ENCODE data around the gene ZDHHC14. TPM values are rescaled to one million over a fixed set of nuclear protein-coding genes. Genes with fewer than 3 reads are reported as not detected.

Gene ZDHHC14
- total RNA-seq, 4 donors from 2014 or later = 11.4 to 20.8 (median 15.6) TPM

DNA sequence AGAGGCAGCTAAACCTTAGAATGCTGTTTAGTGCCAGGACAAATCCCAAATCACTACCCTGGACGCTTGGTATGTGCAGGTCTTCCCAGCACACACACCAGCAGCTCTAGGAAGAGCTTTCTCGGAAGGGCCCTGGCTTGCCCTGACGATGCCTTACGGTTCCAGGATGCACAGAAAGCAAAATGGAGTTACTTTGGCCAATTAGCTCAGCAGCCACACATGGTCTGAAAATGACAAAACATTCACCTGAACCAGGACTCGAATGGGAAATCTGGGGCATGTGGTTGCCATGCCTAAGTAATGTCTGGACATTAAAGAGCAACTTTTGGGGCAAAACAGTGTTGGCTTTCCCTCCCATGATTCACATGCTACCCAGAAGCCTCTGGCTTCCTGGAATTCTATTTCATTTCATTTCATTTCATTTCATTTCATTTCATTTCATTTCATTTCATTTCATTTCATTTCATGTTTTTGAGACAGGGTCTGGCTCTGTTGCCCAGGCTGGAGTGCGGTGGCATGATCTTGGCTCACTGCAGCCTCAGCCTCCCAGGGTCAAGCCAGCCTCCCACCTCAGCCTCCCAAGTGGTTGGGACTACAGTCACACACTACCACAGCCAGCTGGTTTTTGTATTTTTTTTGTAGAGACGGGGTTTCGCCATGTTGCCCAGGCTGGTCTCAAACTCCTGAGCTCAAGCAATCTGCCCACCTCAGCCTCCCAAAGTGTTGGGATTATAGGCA, 153.3 kb downstream of the ZDHHC14 start:
- no peak for DNase-seq (ENCODE audit: low spot score in 2 of 2)
- Histone ChIP-seq H3K4me1 (peaks cover 0 to 45% (median 22%) of the 10 kb centered on the region in 4 donors), H3K27me3 (no peaks in the 10 kb centered on the region), H3K27ac (no peak overlapping the region), H3K36me3 (no peaks in the 10 kb centered on the region), H3K4me3 (no peak overlapping the region), H3K9me3 (no peaks in the 10 kb centered on the region)
- TF ChIP-seq EP300 (IDR thresholded peaks at IDR 0.05) (no peak), POLR2A (IDR thresholded peaks at IDR 0.05) (no peak)
- TF ChIP-seq, protein P1, sequence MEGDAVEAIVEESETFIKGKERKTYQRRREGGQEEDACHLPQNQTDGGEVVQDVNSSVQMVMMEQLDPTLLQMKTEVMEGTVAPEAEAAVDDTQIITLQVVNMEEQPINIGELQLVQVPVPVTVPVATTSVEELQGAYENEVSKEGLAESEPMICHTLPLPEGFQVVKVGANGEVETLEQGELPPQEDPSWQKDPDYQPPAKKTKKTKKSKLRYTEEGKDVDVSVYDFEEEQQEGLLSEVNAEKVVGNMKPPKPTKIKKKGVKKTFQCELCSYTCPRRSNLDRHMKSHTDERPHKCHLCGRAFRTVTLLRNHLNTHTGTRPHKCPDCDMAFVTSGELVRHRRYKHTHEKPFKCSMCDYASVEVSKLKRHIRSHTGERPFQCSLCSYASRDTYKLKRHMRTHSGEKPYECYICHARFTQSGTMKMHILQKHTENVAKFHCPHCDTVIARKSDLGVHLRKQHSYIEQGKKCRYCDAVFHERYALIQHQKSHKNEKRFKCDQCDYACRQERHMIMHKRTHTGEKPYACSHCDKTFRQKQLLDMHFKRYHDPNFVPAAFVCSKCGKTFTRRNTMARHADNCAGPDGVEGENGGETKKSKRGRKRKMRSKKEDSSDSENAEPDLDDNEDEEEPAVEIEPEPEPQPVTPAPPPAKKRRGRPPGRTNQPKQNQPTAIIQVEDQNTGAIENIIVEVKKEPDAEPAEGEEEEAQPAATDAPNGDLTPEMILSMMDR (IDR thresholded peaks at IDR 0.05) = no peak
- WGBS, 2 donors = 96% methylated on average over 8 of the region's 8 CpGs

DNA sequence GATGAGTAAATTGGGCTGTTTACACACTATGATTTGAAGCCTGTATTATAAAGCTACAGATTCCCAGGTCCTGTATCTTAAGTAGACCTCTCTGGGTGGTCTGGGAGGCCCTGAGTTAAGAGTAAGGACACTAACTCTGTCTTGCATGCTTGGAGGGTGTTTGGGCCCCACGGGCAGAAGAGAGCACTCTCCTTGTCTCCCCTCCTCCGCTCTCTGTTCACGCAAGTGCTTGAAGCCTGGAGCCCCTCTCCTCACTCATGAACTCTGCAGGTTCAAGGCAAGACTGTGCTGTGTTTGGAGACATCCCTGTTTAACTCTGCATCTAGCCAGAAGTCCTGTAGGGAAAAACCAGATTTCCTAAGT, 154.0 kb downstream of the ZDHHC14 start:
- H3K9me3 ChIP-seq = no peaks in the 10 kb centered on the region
- H3K36me3 ChIP-seq = no peaks in the 10 kb centered on the region
- H3K4me1 ChIP-seq = peaks cover 0 to 42% (median 23%) of the 10 kb centered on the region in 4 donors
- no peak for DNase-seq (ENCODE audit: low spot score in 2 of 2)
- WGBS, 2 donors = 81 to 90% methylated on average over 3 of the region's 3 CpGs
- H3K27ac ChIP-seq = peak overlapping the region in 3 of 4 donors; percentile 29 to 42 (median 37)
- no peak overlapping the region for H3K4me3 ChIP-seq
- no peaks in the 10 kb centered on the region for H3K27me3 ChIP-seq
- no peak for TF ChIP-seq POLR2A (IDR thresholded peaks at IDR 0.05)
- no peak for TF ChIP-seq EP300 (IDR thresholded peaks at IDR 0.05)
- TF ChIP-seq, protein P1 (IDR thresholded peaks at IDR 0.05) = no peak

DNA sequence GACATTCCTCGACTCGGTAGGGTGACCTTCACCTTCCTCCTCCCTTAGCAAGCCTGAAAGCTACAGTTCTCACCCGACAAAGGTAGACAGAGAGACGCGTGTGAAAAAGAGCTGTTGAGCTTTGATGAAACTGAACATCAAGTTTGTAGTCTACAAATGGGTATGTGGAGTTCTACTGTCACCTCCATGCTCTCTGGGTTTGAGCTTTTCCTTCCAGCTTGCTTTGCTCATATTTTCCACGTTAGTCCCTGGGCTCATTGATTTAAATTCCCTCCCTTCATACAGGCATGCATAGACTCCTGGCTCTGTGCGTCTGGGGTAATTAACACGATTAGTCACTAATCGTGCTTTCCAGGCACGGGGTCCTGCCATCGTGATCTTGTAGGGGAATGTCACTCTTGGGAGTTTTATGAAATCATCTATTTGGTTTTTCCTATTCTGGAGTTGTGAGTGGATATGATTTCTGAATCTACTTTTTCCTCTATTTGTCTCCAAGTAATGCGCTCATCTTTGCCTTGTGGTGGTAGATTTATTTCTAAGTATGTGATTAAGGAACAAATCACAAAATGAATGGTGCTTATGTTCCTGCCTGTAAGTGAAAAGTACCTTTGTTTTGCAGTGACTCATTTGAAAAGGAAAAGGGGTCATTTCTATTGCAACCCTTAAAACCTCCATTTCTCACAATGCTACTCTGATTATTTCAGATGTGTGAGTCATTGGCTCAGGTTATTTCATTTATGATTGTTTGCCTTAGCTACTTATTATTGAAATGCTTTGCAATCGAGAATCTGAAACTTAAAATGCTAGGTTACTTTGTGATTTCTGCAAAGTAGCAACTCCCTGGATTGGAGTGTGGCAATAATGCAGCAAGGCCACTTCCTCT, 154.6 kb downstream of the ZDHHC14 start:
- DNase-seq (ENCODE audit: low spot score in 2 of 2) = no peak

DNA sequence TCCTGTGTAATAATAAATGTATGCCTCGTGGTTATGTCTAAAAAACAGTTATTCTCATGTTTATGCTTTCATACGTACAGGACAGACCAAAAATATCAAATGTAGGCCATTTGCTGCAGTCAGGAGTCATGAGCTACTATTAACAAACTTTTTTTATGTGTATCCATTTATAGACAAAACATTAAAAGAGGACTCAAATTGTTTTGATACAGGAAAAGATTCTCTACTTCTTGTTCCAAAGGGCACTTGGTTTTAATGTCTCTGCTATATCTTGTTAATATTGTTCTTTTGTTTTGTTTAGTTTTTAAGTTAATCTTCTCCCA, 155.2 kb downstream of the ZDHHC14 start:
- H3K4me3 ChIP-seq = no peak overlapping the region
- H3K36me3 ChIP-seq = no peaks in the 10 kb centered on the region
- DNase-seq (ENCODE audit: low spot score in 2 of 2) = peak in 1 of 2 donors; percentile 24
- 9 to 21% methylated on average over 2 of the region's 2 CpGs for WGBS, 2 donors
- H3K9me3 ChIP-seq = no peaks in the 10 kb centered on the region
- H3K27me3 ChIP-seq = no peaks in the 10 kb centered on the region
- H3K27ac ChIP-seq = peak overlapping the region in 2 of 4 donors; percentile 42 to 59
- H3K4me1 ChIP-seq = peaks cover 0 to 39% (median 22%) of the 10 kb centered on the region in 4 donors
- TF ChIP-seq POLR2A (IDR thresholded peaks at IDR 0.05) = no peak
- TF ChIP-seq EP300 (IDR thresholded peaks at IDR 0.05) = no peak
- TF ChIP-seq, protein P1 (IDR thresholded peaks at IDR 0.05) = no peak

More for the DNA sequence above, 154.6 kb downstream of the ZDHHC14 start:
- H3K27ac ChIP-seq = peak overlapping the region in 3 of 4 donors; percentile 37 to 59 (median 42)
- no peaks in the 10 kb centered on the region for H3K9me3 ChIP-seq
- WGBS, 2 donors = 35 to 41% methylated on average over 13 of the region's 13 CpGs
- H3K36me3 ChIP-seq = no peaks in the 10 kb centered on the region
- peaks cover 0 to 40% (median 22%) of the 10 kb centered on the region in 4 donors for H3K4me1 ChIP-seq
- TF ChIP-seq, protein P1 (IDR thresholded peaks at IDR 0.05) = no peak
- TF ChIP-seq POLR2A (IDR thresholded peaks at IDR 0.05) (no peak), EP300 (IDR thresholded peaks at IDR 0.05) (peak in 1 of 2 donors; percentile 50)
- H3K27me3 ChIP-seq = no peaks in the 10 kb centered on the region
- no peak overlapping the region for H3K4me3 ChIP-seq

DNA sequence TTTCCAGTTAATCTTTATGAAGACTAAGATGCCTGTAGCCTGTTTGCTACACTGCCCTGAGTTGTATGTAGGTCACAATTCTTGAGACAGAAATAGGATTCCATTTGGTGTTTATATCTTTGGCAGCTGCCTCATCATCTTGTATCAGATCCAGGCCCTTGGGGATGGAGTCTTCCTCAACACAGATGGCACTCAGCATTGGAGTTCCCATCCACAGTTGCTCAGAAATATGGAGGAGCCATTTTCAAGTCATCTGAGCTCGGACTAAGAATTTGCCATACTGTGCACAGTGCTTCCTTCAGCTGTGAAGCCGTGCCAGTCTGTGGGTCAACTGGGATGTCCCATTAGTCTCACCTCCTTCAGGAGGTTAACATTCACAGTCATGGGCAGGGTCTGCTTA, 156.6 kb downstream of the ZDHHC14 start:
- DNase-seq (ENCODE audit: low spot score in 2 of 2) = no peak
- peaks cover 0 to 39% (median 22%) of the 10 kb centered on the region in 4 donors for H3K4me1 ChIP-seq
- no peak for TF ChIP-seq EP300 (IDR thresholded peaks at IDR 0.05)
- TF ChIP-seq, protein P1 (IDR thresholded peaks at IDR 0.05) = no peak
- no peak for TF ChIP-seq POLR2A (IDR thresholded peaks at IDR 0.05)
- no peaks in the 10 kb centered on the region for H3K9me3 ChIP-seq
- H3K27me3 ChIP-seq = no peaks in the 10 kb centered on the region
- peaks cover 0 to 2% (median 0%) of the 10 kb centered on the region in 3 donors for H3K36me3 ChIP-seq
- H3K27ac ChIP-seq = no peak overlapping the region
- WGBS, 2 donors = 97% methylated on average over 2 of the region's 2 CpGs
- no peak overlapping the region for H3K4me3 ChIP-seq
